Coronary artery (tissue), 2 donors: ENCODE results near the gene DIP2A.

Experiments
- DNase-seq: peaks from one replicate; pipeline ENCODE4 v3.0.0-alpha.2; 2017; ENCODE audit warnings: low spot score
- H3K27ac ChIP-seq, 2 donors: fragments of 200-600 bp; sonication (generic); one replicate each; pipeline ENCODE4 v1.5.1; 2016 to 2019
- H3K4me3 ChIP-seq: fragments of 200-600 bp; sonication (generic); 2 replicates; pipeline ENCODE4 v1.5.1; 2016; ENCODE audit warnings: mild to moderate bottlenecking, moderate library complexity
- TF ChIP-seq, protein P1 (sequence below): fragments of 200-600 bp; sonication (generic); IDR thresholded peaks from one replicate; pipeline ENCODE4 v1.5.1; 2019; ENCODE audit warnings: antibody characterized with exemption

The DIP2A gene

DNA sequence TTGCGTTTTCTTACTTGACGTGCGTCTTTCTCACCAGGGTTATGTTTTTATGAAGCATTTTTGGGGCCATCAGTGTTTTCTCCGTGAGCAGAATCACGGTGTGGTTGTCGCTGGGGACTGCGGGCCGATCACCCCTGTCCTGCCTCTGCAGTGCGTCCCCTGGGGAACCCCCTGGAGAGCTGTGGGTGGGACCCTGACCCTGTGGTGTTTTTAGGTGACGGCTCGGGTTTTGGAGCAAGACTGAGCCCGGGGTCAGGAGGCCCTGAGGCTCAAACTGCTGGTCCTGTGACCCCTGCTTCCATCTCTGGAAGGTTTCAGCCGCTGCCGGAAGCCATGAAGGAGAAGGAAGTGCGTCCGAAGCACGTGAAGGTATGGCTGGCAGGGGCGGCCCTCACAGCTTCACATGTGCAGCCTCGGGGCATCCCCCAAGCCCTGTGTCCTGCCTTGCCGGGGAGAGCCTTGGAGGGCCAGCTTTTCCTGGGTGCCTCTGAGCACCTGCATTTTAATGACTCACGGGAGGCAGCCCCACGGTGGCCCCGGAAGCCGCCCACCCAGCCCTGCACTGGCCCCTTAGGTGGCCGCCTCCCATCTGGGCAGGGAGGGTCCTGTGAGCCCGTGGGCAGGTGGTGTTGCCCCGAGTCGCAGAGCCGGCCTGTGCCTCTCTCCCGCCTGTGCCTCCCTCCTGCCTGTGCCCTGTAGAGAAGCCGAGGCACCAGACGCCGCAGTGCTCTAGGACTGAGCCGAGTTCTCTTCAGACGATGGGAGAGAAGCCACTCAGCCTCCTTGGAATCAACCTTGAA, 36.7 kb upstream of the DIP2A start:
- DNase-seq = no peak
- H3K27ac ChIP-seq = no peak overlapping the region
- TF ChIP-seq, protein P1, sequence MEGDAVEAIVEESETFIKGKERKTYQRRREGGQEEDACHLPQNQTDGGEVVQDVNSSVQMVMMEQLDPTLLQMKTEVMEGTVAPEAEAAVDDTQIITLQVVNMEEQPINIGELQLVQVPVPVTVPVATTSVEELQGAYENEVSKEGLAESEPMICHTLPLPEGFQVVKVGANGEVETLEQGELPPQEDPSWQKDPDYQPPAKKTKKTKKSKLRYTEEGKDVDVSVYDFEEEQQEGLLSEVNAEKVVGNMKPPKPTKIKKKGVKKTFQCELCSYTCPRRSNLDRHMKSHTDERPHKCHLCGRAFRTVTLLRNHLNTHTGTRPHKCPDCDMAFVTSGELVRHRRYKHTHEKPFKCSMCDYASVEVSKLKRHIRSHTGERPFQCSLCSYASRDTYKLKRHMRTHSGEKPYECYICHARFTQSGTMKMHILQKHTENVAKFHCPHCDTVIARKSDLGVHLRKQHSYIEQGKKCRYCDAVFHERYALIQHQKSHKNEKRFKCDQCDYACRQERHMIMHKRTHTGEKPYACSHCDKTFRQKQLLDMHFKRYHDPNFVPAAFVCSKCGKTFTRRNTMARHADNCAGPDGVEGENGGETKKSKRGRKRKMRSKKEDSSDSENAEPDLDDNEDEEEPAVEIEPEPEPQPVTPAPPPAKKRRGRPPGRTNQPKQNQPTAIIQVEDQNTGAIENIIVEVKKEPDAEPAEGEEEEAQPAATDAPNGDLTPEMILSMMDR = no peak
- no peak overlapping the region for H3K4me3 ChIP-seq

DNA sequence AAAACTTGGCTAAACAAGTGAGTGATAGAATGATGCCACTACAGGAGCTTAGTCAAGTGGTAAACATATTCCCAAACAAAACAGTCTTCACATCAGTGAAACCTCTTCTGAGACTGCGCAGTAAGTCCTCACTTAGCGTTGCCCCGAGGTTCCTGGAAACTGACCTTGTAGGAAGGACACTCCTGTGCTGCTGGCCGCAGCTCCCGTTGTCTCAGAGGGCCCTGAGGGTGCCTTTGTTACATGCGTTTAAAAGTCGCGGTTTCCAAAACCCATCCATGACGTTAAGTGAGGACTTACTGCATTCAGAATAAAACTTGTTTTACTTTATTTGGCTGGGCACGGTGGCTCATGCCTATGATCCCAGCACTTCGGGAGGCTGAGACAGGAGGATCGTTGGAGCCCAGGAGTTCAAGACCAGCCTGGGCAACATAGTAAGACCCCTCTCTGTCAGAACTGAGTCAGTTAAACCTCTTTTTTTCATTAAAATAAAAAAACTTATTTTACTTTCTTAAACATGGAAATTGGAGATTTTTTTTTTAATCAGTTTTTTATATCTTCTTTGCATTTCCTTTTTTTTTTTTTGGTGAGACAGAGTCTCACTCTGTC, 36.0 kb upstream of the DIP2A start:
- no peak overlapping the region for H3K27ac ChIP-seq
- TF ChIP-seq, protein P1 = no peak
- no peak for DNase-seq
- H3K4me3 ChIP-seq = no peak overlapping the region

DNA sequence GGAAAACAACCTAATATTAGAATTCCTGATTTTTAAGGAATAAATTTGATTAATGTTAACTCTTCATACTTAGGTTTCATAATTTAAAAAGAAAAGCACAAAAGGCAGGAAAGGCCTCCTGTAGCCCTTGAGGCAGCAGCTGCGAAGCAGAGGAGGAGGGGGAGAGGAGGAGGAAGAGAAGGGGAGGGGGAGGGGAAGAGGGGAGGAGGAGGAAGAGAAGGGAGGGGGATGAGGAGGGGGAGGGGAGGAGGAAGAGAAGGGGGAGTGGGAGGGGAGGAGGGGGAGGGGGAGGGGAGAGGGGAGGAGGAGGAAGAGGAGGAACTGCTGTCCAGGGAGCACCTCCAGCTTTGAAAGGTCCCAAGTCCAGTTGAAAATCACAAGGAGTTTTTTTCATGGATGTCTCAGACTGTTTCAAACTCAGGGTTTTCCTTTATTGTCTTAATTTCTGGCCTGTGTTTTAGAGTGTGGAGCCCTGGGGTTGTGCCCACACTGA, 35.1 kb upstream of the DIP2A start:
- Histone ChIP-seq H3K27ac (no peak overlapping the region), H3K4me3 (no peak overlapping the region)
- TF ChIP-seq, protein P1 = no peak
- no peak for DNase-seq

DNA sequence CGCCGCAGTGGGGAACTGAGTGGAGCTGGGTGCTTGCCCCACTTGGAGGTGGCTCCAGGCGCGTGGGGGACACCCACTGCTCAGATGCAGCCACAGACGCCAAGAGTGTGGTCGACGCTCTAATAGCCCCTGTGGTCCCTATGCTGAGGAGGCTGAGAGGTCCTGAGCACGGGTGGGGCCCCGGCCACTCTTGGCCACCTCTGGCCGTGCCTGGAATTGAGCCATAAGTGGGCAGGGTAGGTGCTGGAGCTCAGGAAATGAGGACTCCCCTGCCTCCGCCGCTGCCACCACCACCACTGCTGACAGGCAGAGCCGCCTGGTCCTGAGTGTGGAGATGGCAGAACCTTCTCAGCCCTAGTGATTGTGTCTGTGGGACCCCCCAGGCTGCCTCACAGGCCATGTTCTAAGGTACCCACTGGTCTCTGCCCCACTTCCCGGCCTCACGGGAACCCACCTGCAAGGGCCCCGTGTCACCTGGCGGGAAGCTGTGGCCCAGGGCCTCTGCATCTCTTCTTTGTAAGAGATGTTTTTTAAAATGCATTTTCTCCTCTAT, 34.6 kb upstream of the DIP2A start:
- H3K4me3 ChIP-seq = no peak overlapping the region
- DNase-seq = no peak
- TF ChIP-seq, protein P1 = no peak
- no peak overlapping the region for H3K27ac ChIP-seq

DNA sequence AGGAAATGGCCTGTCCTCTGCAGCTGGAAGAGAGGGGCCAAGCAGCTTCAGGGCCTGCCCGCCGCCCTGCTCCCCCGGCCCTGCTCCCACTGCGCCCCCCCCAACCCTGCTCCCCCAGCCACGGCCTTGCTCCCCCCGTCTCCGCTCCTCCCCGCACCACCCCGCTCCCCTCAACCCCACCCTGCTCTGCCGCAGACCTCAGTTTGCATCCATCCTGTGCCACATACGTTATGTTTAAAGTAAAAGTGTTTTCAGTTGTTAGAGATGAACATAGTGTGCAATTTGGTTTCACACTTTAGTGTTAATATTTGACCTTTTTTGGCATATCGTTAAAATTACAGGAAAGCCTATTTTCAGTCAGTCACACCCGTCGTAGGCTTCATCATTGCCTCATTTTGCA, 34.1 kb upstream of the DIP2A start:
- TF ChIP-seq, protein P1 = no peak
- Histone ChIP-seq H3K27ac (no peak overlapping the region), H3K4me3 (no peak overlapping the region)
- DNase-seq = no peak

DNA sequence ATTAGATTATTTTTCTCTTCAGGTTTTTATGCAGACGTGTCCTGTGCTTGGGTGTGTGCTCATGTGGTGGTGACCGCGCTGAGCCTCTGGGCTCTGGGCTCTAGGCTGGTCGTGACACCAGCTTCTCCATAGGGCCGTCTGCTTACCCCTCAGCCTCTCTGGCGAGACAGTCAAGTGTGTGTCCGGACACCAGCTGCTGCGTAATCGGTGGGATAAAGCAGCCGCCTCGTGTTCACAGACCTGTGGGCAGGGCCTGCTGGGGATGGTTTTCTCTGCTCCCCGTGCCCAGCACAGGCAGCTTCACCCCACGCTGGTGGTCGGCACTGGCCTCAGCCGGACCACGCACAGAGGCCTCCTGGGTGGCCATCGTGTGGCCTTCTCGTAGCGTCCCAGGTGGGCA, 33.6 kb upstream of the DIP2A start:
- no peak for DNase-seq
- Histone ChIP-seq H3K4me3 (no peak overlapping the region), H3K27ac (no peak overlapping the region)
- TF ChIP-seq, protein P1 = no peak
